Measurements from ENCODE around the gene STAM.

DNA sequence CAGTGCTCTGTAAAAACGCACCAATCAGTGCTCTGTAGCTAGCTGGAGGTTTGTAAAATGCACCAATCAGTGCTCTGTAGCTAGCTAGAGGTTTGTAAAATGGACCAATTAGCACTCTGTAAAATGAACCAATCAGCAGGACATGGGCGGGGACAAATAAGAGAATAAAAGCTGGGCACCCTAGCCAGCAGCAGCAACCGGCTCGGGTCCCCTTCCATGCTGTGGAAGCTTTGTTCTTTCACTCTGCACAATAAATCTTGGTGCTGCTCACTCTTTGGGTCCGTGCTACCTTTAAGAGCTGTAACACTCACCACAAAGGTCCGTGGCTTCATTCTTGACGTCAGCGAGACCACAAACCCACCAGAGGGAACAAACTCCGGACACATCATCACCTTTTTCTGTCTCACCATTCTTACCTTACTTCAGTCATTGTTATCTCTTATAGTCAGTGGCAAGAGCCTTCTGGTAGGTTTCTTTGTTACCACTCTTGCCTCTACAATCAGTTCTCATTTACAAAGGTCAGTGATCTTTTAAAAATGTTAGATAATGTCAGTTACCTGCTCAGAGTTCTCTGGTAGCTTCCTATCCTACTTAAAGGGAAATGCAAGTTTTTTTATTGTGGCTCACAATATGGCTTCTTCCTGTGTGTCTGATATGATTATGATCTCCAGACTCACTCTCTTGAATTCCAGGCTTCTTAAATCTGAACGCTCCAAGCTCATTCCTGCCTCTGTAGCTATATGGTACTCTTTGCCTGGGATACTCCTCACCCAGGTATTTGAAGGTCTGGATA is 4.5 kb downstream of the STAM start:
- TF ChIP-seq POLR2A (IDR thresholded peaks at IDR 0.05), result no peak
- TF ChIP-seq, protein P1, sequence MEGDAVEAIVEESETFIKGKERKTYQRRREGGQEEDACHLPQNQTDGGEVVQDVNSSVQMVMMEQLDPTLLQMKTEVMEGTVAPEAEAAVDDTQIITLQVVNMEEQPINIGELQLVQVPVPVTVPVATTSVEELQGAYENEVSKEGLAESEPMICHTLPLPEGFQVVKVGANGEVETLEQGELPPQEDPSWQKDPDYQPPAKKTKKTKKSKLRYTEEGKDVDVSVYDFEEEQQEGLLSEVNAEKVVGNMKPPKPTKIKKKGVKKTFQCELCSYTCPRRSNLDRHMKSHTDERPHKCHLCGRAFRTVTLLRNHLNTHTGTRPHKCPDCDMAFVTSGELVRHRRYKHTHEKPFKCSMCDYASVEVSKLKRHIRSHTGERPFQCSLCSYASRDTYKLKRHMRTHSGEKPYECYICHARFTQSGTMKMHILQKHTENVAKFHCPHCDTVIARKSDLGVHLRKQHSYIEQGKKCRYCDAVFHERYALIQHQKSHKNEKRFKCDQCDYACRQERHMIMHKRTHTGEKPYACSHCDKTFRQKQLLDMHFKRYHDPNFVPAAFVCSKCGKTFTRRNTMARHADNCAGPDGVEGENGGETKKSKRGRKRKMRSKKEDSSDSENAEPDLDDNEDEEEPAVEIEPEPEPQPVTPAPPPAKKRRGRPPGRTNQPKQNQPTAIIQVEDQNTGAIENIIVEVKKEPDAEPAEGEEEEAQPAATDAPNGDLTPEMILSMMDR (IDR thresholded peaks at IDR 0.05), result no peak
